Measurements from ENCODE around the gene AUTS2.

The AUTS2 gene

GRCh38 chr7:70619130-70619529 lies 1020.9 kb downstream of the AUTS2 start:
- Histone ChIP-seq H3K27me3 (ENCODE audit: insufficient read depth, poor library complexity, severe bottlenecking) (no peaks in the 10 kb centered on the region), H3K4me3 (replicated peaks; ENCODE audit: insufficient read depth, low read length) (no peak overlapping the region), H3K27ac (replicated peaks) (no peak overlapping the region)
- DNase-seq (ENCODE audit: low read depth in 1 of 2, low spot score in 1 of 2) = no peak
- TF ChIP-seq REST (IDR thresholded peaks at IDR 0.05; ENCODE audit: insufficient replicate concordance, low read depth) (no peak), POLR2AphosphoS5 (IDR thresholded peaks at IDR 0.05; ENCODE audit: low read depth) (no peak), SPI1 (IDR thresholded peaks at IDR 0.05; ENCODE audit: borderline replicate concordance, low read depth) (no peak), GABPA (IDR thresholded peaks at IDR 0.05; ENCODE audit: low read depth) (no peak), CTCF (IDR thresholded peaks at IDR 0.05; ENCODE audit: insufficient read depth, low read length) (no peak)

GRCh38 chr7:70619659-70620058 lies 1021.4 kb downstream of the AUTS2 start:
- no peak overlapping the region for H3K27ac ChIP-seq (replicated peaks)
- no peaks in the 10 kb centered on the region for H3K27me3 ChIP-seq (ENCODE audit: insufficient read depth, poor library complexity, severe bottlenecking)
- DNase-seq (ENCODE audit: low read depth in 1 of 2, low spot score in 1 of 2) = no peak
- TF ChIP-seq POLR2AphosphoS5 (IDR thresholded peaks at IDR 0.05; ENCODE audit: low read depth) = no peak
- no peak for TF ChIP-seq SPI1 (IDR thresholded peaks at IDR 0.05; ENCODE audit: borderline replicate concordance, low read depth)
- no peak for TF ChIP-seq CTCF (IDR thresholded peaks at IDR 0.05; ENCODE audit: insufficient read depth, low read length)
- no peak for TF ChIP-seq GABPA (IDR thresholded peaks at IDR 0.05; ENCODE audit: low read depth)
- H3K4me3 ChIP-seq (replicated peaks; ENCODE audit: insufficient read depth, low read length) = no peak overlapping the region

GRCh38 chr7:70620333-70621055 lies 1022.2 kb downstream of the AUTS2 start:
- TF ChIP-seq SPI1 (IDR thresholded peaks at IDR 0.05; ENCODE audit: borderline replicate concordance, low read depth) = no peak
- DNase-seq (ENCODE audit: low read depth in 1 of 2, low spot score in 1 of 2) = no peak
- no peak overlapping the region for H3K27ac ChIP-seq (replicated peaks)
- H3K4me3 ChIP-seq (replicated peaks; ENCODE audit: insufficient read depth, low read length) = no peak overlapping the region
- H3K27me3 ChIP-seq (ENCODE audit: insufficient read depth, poor library complexity, severe bottlenecking) = no peaks in the 10 kb centered on the region

- H3K4me3 ChIP-seq (replicated peaks; ENCODE audit: insufficient read depth, low read length) = no peak overlapping the region
- DNase-seq (ENCODE audit: low read depth in 1 of 2, low spot score in 1 of 2) = no peak
- TF ChIP-seq SPI1 (IDR thresholded peaks at IDR 0.05; ENCODE audit: borderline replicate concordance, low read depth) (no peak), POLR2AphosphoS5 (IDR thresholded peaks at IDR 0.05; ENCODE audit: low read depth) (no peak), REST (IDR thresholded peaks at IDR 0.05; ENCODE audit: insufficient replicate concordance, low read depth) (no peak), GABPA (IDR thresholded peaks at IDR 0.05; ENCODE audit: low read depth) (no peak), CTCF (IDR thresholded peaks at IDR 0.05; ENCODE audit: insufficient read depth, low read length) (no peak)
- H3K27me3 ChIP-seq (ENCODE audit: insufficient read depth, poor library complexity, severe bottlenecking) = no peaks in the 10 kb centered on the region
- H3K27ac ChIP-seq (replicated peaks) = no peak overlapping the region
These were observed 1023.8 kb downstream of the AUTS2 start for GRCh38 chr7:70621954-70622600.

Data from HL-60 (cell line).